Left ventricle myocardium inferior (tissue), 1 donor: ENCODE measurements around the gene SMARCE1. TPM values are rescaled to one million over a fixed set of nuclear protein-coding genes. Genes with fewer than 3 reads are reported as not detected.
A peak's percentile ranks its signal among the peaks of the same experiment; 100 is the strongest.

Source experiments
- DNase-seq: peaks from one replicate; pipeline ENCODE4 v3.0.0-alpha.2; 2020
- H3K27ac ChIP-seq: fragments of 200-600 bp; replicated peaks from 2 replicates; pipeline ENCODE4 v1.8.0; 2021
- H3K27me3 ChIP-seq: fragments of 200-600 bp; 2 replicates; pipeline ENCODE4 v1.8.0; 2021; ENCODE audit warnings: low read depth
- H3K36me3 ChIP-seq: fragments of 200-600 bp; 2 replicates; pipeline ENCODE4 v1.8.0; 2021
- H3K4me1 ChIP-seq: fragments of 200-600 bp; 2 replicates; pipeline ENCODE4 v1.8.0; 2021
- H3K4me3 ChIP-seq: fragments of 200-600 bp; 2 replicates; pipeline ENCODE4 v1.8.0; 2021; ENCODE audit warnings: mild to moderate bottlenecking, moderate library complexity
- H3K9me3 ChIP-seq: fragments of 200-600 bp; replicated peaks from 2 replicates; pipeline ENCODE4 v1.8.0; 2021
- intact Hi-C: fragments of 100-400 bp; cut with micrococcal nuclease; formaldehyde crosslinking; loops from one replicate; pipeline ENCODE4 v1.11.0; 2022
- total RNA-seq: library from RNA; stranded (reverse); fragmentation: NEBNext Ultra II Directional; extraction: Animal tissue kit (Norgen Biotek cat#: 25700); gene quantifications from one replicate; pipeline ENCODE4 v1.2.1, GENCODE V29; 2021
- TF ChIP-seq, protein P1 (sequence below): fragments of 200-600 bp; IDR thresholded peaks from 2 replicates; pipeline ENCODE4 v1.8.0; 2021; ENCODE audit warnings: antibody characterized with exemption, mild to moderate bottlenecking, borderline replicate concordance
- donor health status: DM: no; HTN: yes; CAD: no; lungs with severe emphysema.

Gene SMARCE1
- total RNA-seq, 1 donor from 2014 or later: 58.6 TPM

- intact Hi-C loops: no loop called here
- no peak overlapping the region for H3K27ac ChIP-seq
- no peaks in the 10 kb centered on the region for H3K9me3 ChIP-seq
- H3K36me3 ChIP-seq: no peaks in the 10 kb centered on the region
- H3K27me3 ChIP-seq: peaks cover 38% of the 10 kb centered on the region
- no peaks in the 10 kb centered on the region for H3K4me1 ChIP-seq
- TF ChIP-seq, protein P1, sequence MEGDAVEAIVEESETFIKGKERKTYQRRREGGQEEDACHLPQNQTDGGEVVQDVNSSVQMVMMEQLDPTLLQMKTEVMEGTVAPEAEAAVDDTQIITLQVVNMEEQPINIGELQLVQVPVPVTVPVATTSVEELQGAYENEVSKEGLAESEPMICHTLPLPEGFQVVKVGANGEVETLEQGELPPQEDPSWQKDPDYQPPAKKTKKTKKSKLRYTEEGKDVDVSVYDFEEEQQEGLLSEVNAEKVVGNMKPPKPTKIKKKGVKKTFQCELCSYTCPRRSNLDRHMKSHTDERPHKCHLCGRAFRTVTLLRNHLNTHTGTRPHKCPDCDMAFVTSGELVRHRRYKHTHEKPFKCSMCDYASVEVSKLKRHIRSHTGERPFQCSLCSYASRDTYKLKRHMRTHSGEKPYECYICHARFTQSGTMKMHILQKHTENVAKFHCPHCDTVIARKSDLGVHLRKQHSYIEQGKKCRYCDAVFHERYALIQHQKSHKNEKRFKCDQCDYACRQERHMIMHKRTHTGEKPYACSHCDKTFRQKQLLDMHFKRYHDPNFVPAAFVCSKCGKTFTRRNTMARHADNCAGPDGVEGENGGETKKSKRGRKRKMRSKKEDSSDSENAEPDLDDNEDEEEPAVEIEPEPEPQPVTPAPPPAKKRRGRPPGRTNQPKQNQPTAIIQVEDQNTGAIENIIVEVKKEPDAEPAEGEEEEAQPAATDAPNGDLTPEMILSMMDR: no peak
- H3K4me3 ChIP-seq: no peak overlapping the region
- no peak for DNase-seq
These were observed 25.0 kb upstream of the SMARCE1 start for GRCh38 chr17:40672654-40673053.

DNA sequence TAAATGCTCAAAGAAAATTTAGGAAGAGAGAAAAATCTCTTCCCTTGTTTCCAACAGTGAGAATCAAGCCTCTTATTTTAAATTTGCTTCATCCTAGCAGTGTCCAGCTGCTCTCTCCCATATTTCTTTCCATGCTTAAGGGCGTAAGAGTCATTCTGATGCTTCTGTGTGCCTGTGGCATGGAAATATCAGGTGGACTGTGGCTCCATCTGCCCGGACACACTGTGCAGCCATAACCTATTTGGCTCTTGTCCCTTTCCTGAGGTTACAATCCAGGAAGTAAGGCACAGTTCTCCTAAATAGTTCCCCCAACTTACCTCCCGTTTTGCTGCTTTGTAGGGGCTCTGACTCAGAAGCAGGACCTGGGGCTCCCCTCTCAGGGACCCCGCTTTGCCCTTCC is 23.7 kb upstream of the SMARCE1 start:
- intact Hi-C loops: no loop called here
- no peak overlapping the region for H3K27ac ChIP-seq
- H3K27me3 ChIP-seq: peaks cover 40% of the 10 kb centered on the region
- no peaks in the 10 kb centered on the region for H3K4me1 ChIP-seq
- H3K4me3 ChIP-seq: no peak overlapping the region
- no peaks in the 10 kb centered on the region for H3K9me3 ChIP-seq
- DNase-seq: no peak
- TF ChIP-seq, protein P1: no peak
- no peaks in the 10 kb centered on the region for H3K36me3 ChIP-seq

- no peaks in the 10 kb centered on the region for H3K36me3 ChIP-seq
- TF ChIP-seq, protein P1: no peak
These were observed 18.7 kb upstream of the SMARCE1 start for GRCh38 chr17:40666331-40666730.

GRCh38 chr17:40664582-40665333 is 17.1 kb upstream of the SMARCE1 start, which contains the start of gene KRT222:
TSS of gene KRT222 (minus strand) at chr17:40665177. CDS start at chr17:40665099, 78 bp downstream.
- no peaks in the 10 kb centered on the region for H3K36me3 ChIP-seq
- H3K9me3 ChIP-seq: no peaks in the 10 kb centered on the region
- DNase-seq: no peak
- no peaks in the 10 kb centered on the region for H3K4me1 ChIP-seq
- peaks cover 59% of the 10 kb centered on the region for H3K27me3 ChIP-seq
- intact Hi-C loops: no loop called here
- TF ChIP-seq, protein P1: no peak
- no peak within 1 kb of the TSS for H3K27ac ChIP-seq
- peak within 1 kb of the TSS; percentile 45 for H3K4me3 ChIP-seq

More at GRCh38 chr17:40666331-40666730, 18.7 kb upstream of the SMARCE1 start:
- Histone ChIP-seq H3K9me3 (no peaks in the 10 kb centered on the region), H3K27me3 (peaks cover 61% of the 10 kb centered on the region), H3K4me1 (no peaks in the 10 kb centered on the region), H3K27ac (no peak overlapping the region), H3K4me3 (no peak overlapping the region)
- intact Hi-C loops: no loop called here
- no peak for DNase-seq

- TF ChIP-seq, protein P1: no peak
- Histone ChIP-seq H3K9me3 (no peaks in the 10 kb centered on the region), H3K4me1 (no peaks in the 10 kb centered on the region), H3K27me3 (peaks cover 48% of the 10 kb centered on the region), H3K4me3 (no peak overlapping the region), H3K36me3 (no peaks in the 10 kb centered on the region), H3K27ac (no peak overlapping the region)
- intact Hi-C loops: no loop called here
- DNase-seq: no peak
These were observed 15.6 kb upstream of the SMARCE1 start for GRCh38 chr17:40663252-40663651.
